ENCODE results near the gene USP7. TPM values are rescaled to one million over a fixed set of nuclear protein-coding genes. Genes with fewer than 3 reads are reported as not detected.

USP7 gene
- total RNA-seq, 2 donors from 2014 or later: 42.2 to 57.4 TPM

DNA sequence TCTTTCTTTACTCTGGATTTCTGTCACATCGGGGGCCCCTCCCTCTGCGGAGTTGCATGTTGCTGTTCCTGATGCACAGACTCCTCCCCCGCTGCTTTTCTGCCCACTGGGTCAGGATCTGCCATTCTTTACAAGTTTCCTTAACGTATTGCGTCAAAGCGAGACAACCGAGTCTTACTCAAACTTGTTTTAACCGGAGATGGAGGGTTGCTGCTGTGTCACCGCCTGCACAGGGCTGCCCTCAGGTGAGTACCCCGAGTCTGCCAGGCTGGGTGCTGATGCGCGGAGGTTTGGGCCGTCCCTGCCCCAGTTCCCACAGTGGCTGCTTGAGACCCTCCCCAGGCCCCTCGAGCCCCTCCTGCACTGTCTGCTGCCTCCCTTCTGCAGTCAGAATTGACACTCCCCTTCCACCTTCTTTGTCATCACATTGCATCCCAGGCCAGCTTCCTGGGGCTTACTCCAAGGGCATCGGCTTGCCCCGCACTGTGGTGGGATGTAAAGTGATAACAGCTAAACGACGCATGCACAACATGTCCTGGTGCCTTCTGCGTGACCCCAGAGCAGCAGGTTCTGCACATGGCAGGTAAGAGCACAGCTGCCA is 114.2 kb downstream of the USP7 start:
- peaks cover 42% of the 10 kb centered on the region for H3K36me3 ChIP-seq
- peaks cover 0 to 12% of the 10 kb centered on the region in 2 donors for H3K4me1 ChIP-seq
- no peaks in the 10 kb centered on the region for H3K9me3 ChIP-seq
- no peak overlapping the region for H3K4me3 ChIP-seq
- no peaks in the 10 kb centered on the region for H3K27me3 ChIP-seq
- DNase-seq (ENCODE audit: low spot score): no peak
- peak overlapping the region in 1 of 2 donors; percentile 34 for H3K27ac ChIP-seq
- TF ChIP-seq, protein P1, sequence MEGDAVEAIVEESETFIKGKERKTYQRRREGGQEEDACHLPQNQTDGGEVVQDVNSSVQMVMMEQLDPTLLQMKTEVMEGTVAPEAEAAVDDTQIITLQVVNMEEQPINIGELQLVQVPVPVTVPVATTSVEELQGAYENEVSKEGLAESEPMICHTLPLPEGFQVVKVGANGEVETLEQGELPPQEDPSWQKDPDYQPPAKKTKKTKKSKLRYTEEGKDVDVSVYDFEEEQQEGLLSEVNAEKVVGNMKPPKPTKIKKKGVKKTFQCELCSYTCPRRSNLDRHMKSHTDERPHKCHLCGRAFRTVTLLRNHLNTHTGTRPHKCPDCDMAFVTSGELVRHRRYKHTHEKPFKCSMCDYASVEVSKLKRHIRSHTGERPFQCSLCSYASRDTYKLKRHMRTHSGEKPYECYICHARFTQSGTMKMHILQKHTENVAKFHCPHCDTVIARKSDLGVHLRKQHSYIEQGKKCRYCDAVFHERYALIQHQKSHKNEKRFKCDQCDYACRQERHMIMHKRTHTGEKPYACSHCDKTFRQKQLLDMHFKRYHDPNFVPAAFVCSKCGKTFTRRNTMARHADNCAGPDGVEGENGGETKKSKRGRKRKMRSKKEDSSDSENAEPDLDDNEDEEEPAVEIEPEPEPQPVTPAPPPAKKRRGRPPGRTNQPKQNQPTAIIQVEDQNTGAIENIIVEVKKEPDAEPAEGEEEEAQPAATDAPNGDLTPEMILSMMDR (IDR thresholded peaks at IDR 0.05): no peak

DNA sequence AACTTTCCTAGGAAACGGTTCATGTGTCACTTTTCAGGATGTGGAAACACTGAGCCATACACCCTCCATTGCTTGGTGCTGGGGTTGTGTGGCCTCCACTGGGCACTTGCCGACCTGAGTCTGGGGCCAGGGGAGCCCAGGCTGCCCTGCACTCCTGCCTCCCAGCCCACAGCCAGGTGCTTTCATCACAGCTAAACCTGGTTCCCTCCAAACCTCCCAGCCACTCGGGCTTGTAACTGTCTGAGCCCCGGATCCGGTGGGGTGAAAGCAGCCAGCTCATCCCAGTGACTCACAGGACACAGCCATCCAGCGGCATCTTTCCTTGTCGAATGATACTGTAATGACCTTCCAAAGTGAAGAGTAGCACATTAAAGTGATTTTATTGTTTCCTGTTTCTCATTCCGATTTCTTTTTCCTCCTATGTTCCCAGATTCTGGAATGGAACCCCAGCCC is 114.7 kb downstream of the USP7 start:
- TF ChIP-seq, protein P1 (IDR thresholded peaks at IDR 0.05): no peak
- Histone ChIP-seq H3K9me3 (no peaks in the 10 kb centered on the region), H3K4me1 (peaks cover 0 to 12% of the 10 kb centered on the region in 2 donors), H3K27me3 (no peaks in the 10 kb centered on the region), H3K27ac (no peak overlapping the region), H3K36me3 (peaks cover 38% of the 10 kb centered on the region), H3K4me3 (no peak overlapping the region)
- DNase-seq (ENCODE audit: low spot score): no peak

DNA sequence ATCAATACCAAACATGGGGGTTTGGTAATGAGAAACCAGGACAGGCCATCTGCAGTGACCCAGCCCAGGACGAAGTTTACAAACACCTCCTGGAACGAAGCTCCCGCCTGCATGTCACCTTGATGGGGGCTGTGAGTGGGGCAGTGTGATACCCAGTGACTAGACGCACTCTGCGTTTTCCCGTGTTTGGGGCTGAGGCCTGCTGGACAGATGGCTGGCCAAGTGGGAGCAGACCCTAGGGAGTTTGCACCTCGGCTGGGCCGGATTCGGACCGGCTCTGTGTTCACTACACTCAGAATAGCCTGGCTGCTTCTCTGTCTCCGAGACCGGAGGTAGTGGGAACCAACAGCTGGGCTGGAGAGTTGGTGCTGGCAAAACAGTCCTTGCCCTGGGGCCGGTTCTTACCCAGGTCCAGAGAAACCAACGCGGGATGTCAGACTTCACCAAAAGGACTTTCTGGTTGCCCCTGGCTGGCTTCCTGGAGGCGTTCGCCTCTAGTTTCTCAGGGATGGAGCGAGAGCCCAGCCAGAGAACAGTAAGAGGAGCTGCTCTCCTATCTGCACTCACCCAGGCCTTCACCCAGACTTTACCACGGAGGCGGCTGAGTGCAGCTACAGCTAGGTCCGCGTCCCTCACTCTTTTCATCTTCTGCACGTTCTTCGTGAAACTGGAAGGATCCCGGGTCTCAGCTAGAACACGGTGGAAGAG is 115.3 kb downstream of the USP7 start:
- H3K27me3 ChIP-seq: no peaks in the 10 kb centered on the region
- TF ChIP-seq, protein P1 (IDR thresholded peaks at IDR 0.05): no peak
- H3K9me3 ChIP-seq: no peaks in the 10 kb centered on the region
- no peak for DNase-seq (ENCODE audit: low spot score)
- peaks cover 38% of the 10 kb centered on the region for H3K36me3 ChIP-seq
- H3K27ac ChIP-seq: no peak overlapping the region
- H3K4me1 ChIP-seq: peaks cover 0 to 12% of the 10 kb centered on the region in 2 donors
- no peak overlapping the region for H3K4me3 ChIP-seq

DNA sequence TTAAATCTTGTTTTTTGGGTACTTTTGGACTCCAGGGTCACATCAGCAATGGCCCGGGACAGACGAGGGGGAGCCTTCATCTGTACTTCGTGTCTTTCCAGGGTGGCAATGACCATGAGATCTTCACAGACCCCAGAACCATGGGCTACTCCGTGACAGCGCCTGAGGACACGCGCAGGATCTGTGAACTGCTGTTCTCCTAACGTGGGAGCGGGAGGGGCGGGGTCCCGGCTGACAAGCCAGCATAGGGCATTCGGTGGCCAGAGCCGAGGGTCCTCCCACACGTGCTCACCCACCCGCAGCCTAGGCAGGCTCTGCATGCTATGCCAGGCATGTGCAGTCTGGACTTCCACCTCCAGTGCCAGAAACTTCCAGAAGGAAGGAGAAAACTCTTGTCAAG is 116.1 kb downstream of the USP7 start:
- H3K4me1 ChIP-seq: peaks cover 0 to 12% of the 10 kb centered on the region in 2 donors
- DNase-seq (ENCODE audit: low spot score): no peak
- H3K4me3 ChIP-seq: no peak overlapping the region
- H3K27me3 ChIP-seq: no peaks in the 10 kb centered on the region
- TF ChIP-seq, protein P1 (IDR thresholded peaks at IDR 0.05): no peak
- H3K9me3 ChIP-seq: no peaks in the 10 kb centered on the region
- peaks cover 38% of the 10 kb centered on the region for H3K36me3 ChIP-seq
- no peak overlapping the region for H3K27ac ChIP-seq

DNA sequence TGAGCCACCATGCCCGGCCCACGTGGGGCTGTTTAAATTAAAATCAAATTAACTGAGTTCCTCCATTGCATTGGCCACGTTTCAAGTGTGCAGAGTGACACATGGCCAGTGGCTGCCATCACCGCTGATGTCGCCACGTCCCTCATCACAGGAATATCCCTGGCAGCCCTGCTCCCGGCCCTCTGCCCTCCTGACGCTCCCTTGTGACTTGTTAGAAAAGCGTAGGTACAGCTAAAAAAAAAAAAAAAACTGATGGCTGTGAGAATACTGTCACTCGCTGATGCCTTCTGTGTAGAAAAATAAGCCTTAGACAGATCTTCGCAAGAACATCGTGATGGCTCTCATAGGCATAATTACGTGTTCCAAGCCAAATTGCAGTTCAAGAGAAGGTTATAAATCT is 116.6 kb downstream of the USP7 start:
- no peak for DNase-seq (ENCODE audit: low spot score)

More for the DNA sequence above, 116.6 kb downstream of the USP7 start:
- no peak overlapping the region for H3K27ac ChIP-seq
- peaks cover 38% of the 10 kb centered on the region for H3K36me3 ChIP-seq
- peaks cover 0 to 12% of the 10 kb centered on the region in 2 donors for H3K4me1 ChIP-seq
- TF ChIP-seq, protein P1 (IDR thresholded peaks at IDR 0.05): no peak
- no peak overlapping the region for H3K4me3 ChIP-seq
- no peaks in the 10 kb centered on the region for H3K9me3 ChIP-seq
- no peaks in the 10 kb centered on the region for H3K27me3 ChIP-seq
